SK-N-SH (cell line): ENCODE data around the gene ADGRB2.

Source experiments
- CTCF ChIP-seq: fragments of 200-600 bp; sonication (generic); IDR thresholded peaks from 2 replicates; pipeline ENCODE4 v1.6.1; 2017; ENCODE audit warnings: antibody characterized with exemption, mild to moderate bottlenecking, moderate library complexity
- EP300 ChIP-seq, 2 experiments: IDR thresholded peaks; 2 replicates each; pipeline versions ENCODE4 v1.4.0 to v1.6.1; 2012; ENCODE audit warnings: borderline replicate concordance in 1 of 2, low read depth in 1 of 2, low read length in 1 of 2
- EZH2phosphoT487 ChIP-seq: fragments of 200-600 bp; sonication (generic); IDR thresholded peaks from 2 replicates; pipeline ENCODE4 v1.6.1; 2017; ENCODE audit warnings: low read depth, mixed run types, mild to moderate bottlenecking, antibody characterized with exemption, moderate library complexity, borderline replicate concordance
- JUND ChIP-seq: IDR thresholded peaks from 2 replicates; pipeline ENCODE4 v1.4.0; 2012
- MAX ChIP-seq: IDR thresholded peaks from 2 replicates; pipeline ENCODE4 v1.4.0; 2012; ENCODE audit warnings: low read depth
- MXI1 ChIP-seq: IDR thresholded peaks from 2 replicates; pipeline ENCODE4 v1.6.1; 2012; ENCODE audit warnings: mild to moderate bottlenecking, low read depth, low read length, improper control_type of control experiment
- NFIC ChIP-seq: IDR thresholded peaks from 2 replicates; pipeline ENCODE4 v1.4.0; 2012; ENCODE audit warnings: borderline replicate concordance
- NRF1 ChIP-seq: IDR thresholded peaks from 2 replicates; pipeline ENCODE4 v1.6.1; 2012; ENCODE audit warnings: low read depth, mild to moderate bottlenecking, low read length
- SIN3A ChIP-seq: IDR thresholded peaks from 2 replicates; pipeline ENCODE4 v1.6.1; 2012; ENCODE audit warnings: low read depth, mild to moderate bottlenecking, low read length, moderate library complexity, borderline replicate concordance
- SMC3 ChIP-seq: IDR thresholded peaks from 2 replicates; pipeline ENCODE4 v1.6.1; 2012; ENCODE audit warnings: low read depth, low read length, improper control_type of control experiment
- TAF1 ChIP-seq: IDR thresholded peaks from 2 replicates; pipeline ENCODE4 v1.6.1; 2012; ENCODE audit warnings: low read depth, mild to moderate bottlenecking, low read length, moderate library complexity, borderline replicate concordance
- USF1 ChIP-seq: IDR thresholded peaks from 2 replicates; pipeline ENCODE4 v1.4.0; 2012; ENCODE audit warnings: low read depth, borderline replicate concordance
- YY1 ChIP-seq: IDR thresholded peaks from 2 replicates; pipeline ENCODE4 v1.4.0; 2012; ENCODE audit warnings: low read depth, mild to moderate bottlenecking

GRCh38 chr1:31689854-31690253 lies 74.3 kb downstream of the ADGRB2 start:
- TF ChIP-seq MAX (peak; percentile 84), SMC3 (no peak), CTCF (no peak), JUND (no peak; the same call in 1 of the 2 replicates), EP300 (IDR thresholded peaks at IDR 0.05; ENCODE audit: borderline replicate concordance in 1 of 2, low read depth in 1 of 2, low read length in 1 of 2) (peak in 1 of 2 experiments; percentile 83; a peak in 1 of 4 replicates), EZH2phosphoT487 (no peak), YY1 (no peak), NRF1 (no peak), SIN3A (peak; percentile 62; the same call in 1 of the 2 replicates), MXI1 (no peak), TAF1 (peak; percentile 51; the same call in 1 of the 2 replicates), NFIC (peak; percentile 74; the same call in 1 of the 2 replicates), USF1 (no peak)
